SK-N-MC (cell line): ENCODE results near the gene SLC16A9.

Experiments
- DNase-seq: peaks from one replicate; pipeline ENCODE4 v3.0.0-alpha.2; 2011; ENCODE audit warnings: low read depth, low spot score
- H3K27ac ChIP-seq: fragments of 200-600 bp; sonication (generic); 2 replicates; pipeline ENCODE4 v1.5.1; 2016; ENCODE audit warnings: mixed run types
- H3K36me3 ChIP-seq: fragments of 200-600 bp; sonication (generic); 2 replicates; pipeline ENCODE4 v1.6.1; 2017; ENCODE audit warnings: antibody characterized with exemption, low read length, mixed read lengths; ENCODE audit not compliant: insufficient read depth
- H3K4me3 ChIP-seq: fragments of 200-600 bp; sonication (generic); 2 replicates; pipeline ENCODE4 v1.5.1; 2016
- H3K9ac ChIP-seq: fragments of 200-600 bp; sonication (generic); 2 replicates; pipeline ENCODE4 v1.8.0; 2017; ENCODE audit warnings: mixed run types, mixed read lengths; ENCODE audit not compliant: insufficient read length
- H3K9me3 ChIP-seq: fragments of 200-600 bp; sonication (generic); 2 replicates; pipeline ENCODE4 v1.6.1; 2017; ENCODE audit warnings: low read depth, mild to moderate bottlenecking, antibody characterized with exemption, low read length, moderate library complexity, mixed read lengths
- EZH2 ChIP-seq: fragments of 200-600 bp; sonication (generic); IDR thresholded peaks from one replicate; pipeline ENCODE4 v1.6.1; 2017; ENCODE audit warnings: antibody characterized with exemption
- FOXP2 ChIP-seq: optimal IDR thresholded peaks from 2 replicates; pipeline ENCODE3; 2011; ENCODE audit warnings: mild to moderate bottlenecking, moderate library complexity; ENCODE audit not compliant: insufficient read depth; ENCODE audit errors: extremely low read length, control extremely low read depth
- POLR2AphosphoS5 ChIP-seq: IDR thresholded peaks from 2 replicates; pipeline ENCODE4 v1.6.1; 2012; ENCODE audit warnings: mild to moderate bottlenecking, low read depth, low read length, borderline replicate concordance

Gene SLC16A9

GRCh38 chr10:59704630-59705029, 5.0 kb downstream of the SLC16A9 start:
- TF ChIP-seq EZH2 (no peak), POLR2AphosphoS5 (no peak), FOXP2 (no peak)
- Histone ChIP-seq H3K4me3 (no peak overlapping the region), H3K27ac (no peak overlapping the region), H3K36me3 (no peaks in the 10 kb centered on the region), H3K9ac (no peak overlapping the region), H3K9me3 (no peaks in the 10 kb centered on the region)
- no peak for DNase-seq

- Histone ChIP-seq H3K36me3 (no peaks in the 10 kb centered on the region), H3K27ac (no peak overlapping the region), H3K9ac (no peak overlapping the region), H3K9me3 (no peaks in the 10 kb centered on the region), H3K4me3 (no peak overlapping the region)
- no peak for DNase-seq
- TF ChIP-seq POLR2AphosphoS5 (no peak), EZH2 (no peak), FOXP2 (no peak)
Observed at GRCh38 chr10:59702347-59702746, 7.3 kb downstream of the SLC16A9 start.

- Histone ChIP-seq H3K27ac (no peak overlapping the region), H3K9me3 (no peaks in the 10 kb centered on the region), H3K36me3 (no peaks in the 10 kb centered on the region), H3K4me3 (no peak overlapping the region), H3K9ac (no peak overlapping the region)
- TF ChIP-seq FOXP2 (no peak), POLR2AphosphoS5 (no peak), EZH2 (no peak)
- no peak for DNase-seq
Observed at GRCh38 chr10:59700709-59701108, 8.9 kb downstream of the SLC16A9 start.

- Histone ChIP-seq H3K9ac (no peak overlapping the region), H3K27ac (no peak overlapping the region), H3K4me3 (no peak overlapping the region), H3K9me3 (no peaks in the 10 kb centered on the region), H3K36me3 (no peaks in the 10 kb centered on the region)
- TF ChIP-seq POLR2AphosphoS5: no peak
- DNase-seq: no peak
Observed at GRCh38 chr10:59698326-59698725, 11.3 kb downstream of the SLC16A9 start.

- no peak for TF ChIP-seq EZH2
- TF ChIP-seq FOXP2: no peak
- no peak for TF ChIP-seq POLR2AphosphoS5
- Histone ChIP-seq H3K27ac (no peak overlapping the region), H3K9ac (no peak overlapping the region), H3K9me3 (no peaks in the 10 kb centered on the region), H3K36me3 (no peaks in the 10 kb centered on the region), H3K4me3 (no peak overlapping the region)
- no peak for DNase-seq
Observed at GRCh38 chr10:59695637-59696036, 14.0 kb downstream of the SLC16A9 start.

GRCh38 chr10:59694936-59695335, 14.7 kb downstream of the SLC16A9 start:
- no peak for DNase-seq
- TF ChIP-seq FOXP2: no peak
- no peak for TF ChIP-seq EZH2
- no peak for TF ChIP-seq POLR2AphosphoS5

GRCh38 chr10:59692113-59692512, 17.5 kb downstream of the SLC16A9 start:
- no peak overlapping the region for H3K27ac ChIP-seq
- no peaks in the 10 kb centered on the region for H3K9me3 ChIP-seq
- H3K36me3 ChIP-seq: no peaks in the 10 kb centered on the region
- H3K4me3 ChIP-seq: no peak overlapping the region
- no peak overlapping the region for H3K9ac ChIP-seq
- TF ChIP-seq FOXP2 (no peak), EZH2 (no peak), POLR2AphosphoS5 (no peak)
- DNase-seq: no peak

More at GRCh38 chr10:59694936-59695335, 14.7 kb downstream of the SLC16A9 start:
- no peak overlapping the region for H3K27ac ChIP-seq
- H3K4me3 ChIP-seq: no peak overlapping the region
- H3K9me3 ChIP-seq: no peaks in the 10 kb centered on the region
- no peak overlapping the region for H3K9ac ChIP-seq
- H3K36me3 ChIP-seq: no peaks in the 10 kb centered on the region

GRCh38 chr10:59688921-59689351, 20.7 kb downstream of the SLC16A9 start:
- TF ChIP-seq FOXP2 (no peak), POLR2AphosphoS5 (no peak), EZH2 (no peak)
- no peak for DNase-seq
- no peak overlapping the region for H3K4me3 ChIP-seq
- no peaks in the 10 kb centered on the region for H3K36me3 ChIP-seq
- no peak overlapping the region for H3K27ac ChIP-seq
- H3K9ac ChIP-seq: no peak overlapping the region
- no peaks in the 10 kb centered on the region for H3K9me3 ChIP-seq

- Histone ChIP-seq H3K27ac (no peak overlapping the region), H3K36me3 (no peaks in the 10 kb centered on the region)
- no peak for TF ChIP-seq EZH2
- TF ChIP-seq POLR2AphosphoS5: no peak
- TF ChIP-seq FOXP2: no peak
Observed at GRCh38 chr10:59687657-59688056, 22.0 kb downstream of the SLC16A9 start.

More at GRCh38 chr10:59687657-59688056, 22.0 kb downstream of the SLC16A9 start:
- no peak for DNase-seq
- Histone ChIP-seq H3K4me3 (no peak overlapping the region), H3K9me3 (no peaks in the 10 kb centered on the region), H3K9ac (no peak overlapping the region)
